Hindlimb muscle (tissue), 1 donor: ENCODE results near the gene DHX16. TPM values are rescaled to one million over a fixed set of nuclear protein-coding genes. Genes with fewer than 3 reads are reported as not detected.
"Not testable (repeated sequence)": the region's sequence is repeated elsewhere in the genome, so short reads cannot be mapped to it uniquely, and the experiment has no call there.

ENCODE experiments used
- DNase-seq: peaks from one replicate; pipeline ENCODE4 v3.0.0-alpha.2; 2013
- polyA plus RNA-seq: library from polyadenylated mRNA; unstranded; fragments of 120-200 nt; gene quantifications from one replicate; pipeline ENCODE4 v1.2.1, GENCODE V29; 2013; ENCODE audit not compliant: insufficient read length

The DHX16 gene
- polyA plus RNA-seq, 1 donor, result 27.7 TPM

- peak; percentile 86 for DNase-seq
Observed at GRCh38 chr6:30678964-30679726, 6.3 kb upstream of the DHX16 start.

- DNase-seq, result no peak
Observed at GRCh38 chr6:30676660-30677285, 4.0 kb upstream of the DHX16 start.

GRCh38 chr6:30670760-30671527, 1.9 kb downstream of the DHX16 start:
- no peak for DNase-seq

- DNase-seq, result not testable (repeated sequence)
Observed at GRCh38 chr6:30666300-30666699, 6.5 kb downstream of the DHX16 start.

GRCh38 chr6:30664994-30665767, 7.6 kb downstream of the DHX16 start:
- no peak for DNase-seq

- not testable (repeated sequence) for DNase-seq
Observed at GRCh38 chr6:30657922-30658321, 14.9 kb downstream of the DHX16 start.

- no peak for DNase-seq
Observed at GRCh38 chr6:30657454-30657853, 15.4 kb downstream of the DHX16 start.

GRCh38 chr6:30656513-30656912, 16.3 kb downstream of the DHX16 start:
- DNase-seq, result no peak

GRCh38 chr6:30655743-30656094, 17.1 kb downstream of the DHX16 start:
- no peak for DNase-seq

- DNase-seq, result no peak
Observed at GRCh38 chr6:30654798-30655742, 17.7 kb downstream of the DHX16 start.

- DNase-seq, result no peak
Observed at GRCh38 chr6:30651143-30651542, 21.7 kb downstream of the DHX16 start.

- DNase-seq, result peak; percentile 64
Observed at GRCh38 chr6:30647242-30648116, 25.3 kb downstream of the DHX16 start.

- peak; percentile 92 for DNase-seq
Observed at GRCh38 chr6:30646450-30647241, 26.2 kb downstream of the DHX16 start, which contains the start of gene C6orf136. Gene C6orf136 (plus strand): TSS chr6:30647133. CDS start chr6:30647232, 99 bp downstream.

GRCh38 chr6:30645989-30646388, 26.8 kb downstream of the DHX16 start:
- DNase-seq, result no peak

- no peak for DNase-seq
Observed at GRCh38 chr6:30644769-30645168, 28.0 kb downstream of the DHX16 start.

- DNase-seq, result no peak
Observed at GRCh38 chr6:30643656-30644055, 29.1 kb downstream of the DHX16 start.

GRCh38 chr6:30641048-30641447, 31.8 kb downstream of the DHX16 start:
- DNase-seq, result no peak

- DNase-seq, result no peak
Observed at GRCh38 chr6:30640481-30640880, 32.3 kb downstream of the DHX16 start.

- DNase-seq, result no peak
Observed at GRCh38 chr6:30635834-30636233, 37.0 kb downstream of the DHX16 start.
